Endodermal cell (in vitro differentiated cells): ENCODE measurements around the gene DVL1. TPM values are rescaled to one million over a fixed set of nuclear protein-coding genes. Genes with fewer than 3 reads are reported as not detected.

Experiments used
- DNase-seq: peaks from one replicate; pipeline ENCODE4 v3.0.0-alpha.2; 2017
- H3K27ac ChIP-seq: 2 replicates; pipeline ENCODE4 v1.5.1; 2013; ENCODE audit warnings: mild to moderate bottlenecking, low read depth, low read length, moderate library complexity
- H3K27me3 ChIP-seq: 2 replicates; pipeline ENCODE4 v1.6.1; 2013; ENCODE audit warnings: mild to moderate bottlenecking, low read length, moderate library complexity; ENCODE audit not compliant: insufficient read depth, control insufficient read depth, poor library complexity, severe bottlenecking
- H3K36me3 ChIP-seq: 2 replicates; pipeline ENCODE4 v1.7.0; 2013; ENCODE audit warnings: mild to moderate bottlenecking, low read length, moderate library complexity; ENCODE audit not compliant: control insufficient read depth, insufficient read depth
- H3K4me1 ChIP-seq: one replicate; pipeline ENCODE4 v1.7.0; 2013; ENCODE audit warnings: low read length; ENCODE audit not compliant: control insufficient read depth, insufficient read depth
- H3K4me3 ChIP-seq: 2 replicates; pipeline ENCODE4 v1.5.1; 2013; ENCODE audit warnings: mild to moderate bottlenecking, low read length, moderate library complexity
- H3K9ac ChIP-seq: 2 replicates; pipeline ENCODE4 v1.6.1; 2013; ENCODE audit warnings: mild to moderate bottlenecking, low read length, moderate library complexity; ENCODE audit not compliant: poor library complexity, severe bottlenecking; ENCODE audit errors: extremely low read depth
- H3K9me3 ChIP-seq: 2 replicates; pipeline ENCODE4 v1.6.1; 2013; ENCODE audit warnings: mild to moderate bottlenecking, low read length, moderate library complexity; ENCODE audit not compliant: control insufficient read depth
- H3K27ac Mint-ChIP-seq: 2 replicates; pipeline ENCODE4 v1.8.0; 2020; ENCODE audit warnings: mixed read lengths
- H3K27me3 Mint-ChIP-seq: 2 replicates; pipeline ENCODE4 v1.8.0; 2021; ENCODE audit warnings: mild to moderate bottlenecking, mixed read lengths; ENCODE audit not compliant: insufficient read depth
- H3K36me3 Mint-ChIP-seq: 2 replicates; pipeline ENCODE4 v1.8.0; 2020; ENCODE audit warnings: low read depth, mixed read lengths
- H3K4me1 Mint-ChIP-seq: 2 replicates; pipeline ENCODE4 v1.8.0; 2020; ENCODE audit warnings: mixed read lengths
- H3K4me3 Mint-ChIP-seq: 2 replicates; pipeline ENCODE4 v1.8.0; 2020; ENCODE audit warnings: mild to moderate bottlenecking, moderate library complexity, mixed read lengths
- H3K9me3 Mint-ChIP-seq: 2 replicates; pipeline ENCODE4 v1.8.0; 2020; ENCODE audit warnings: mild to moderate bottlenecking, mixed read lengths
- WGBS, 2 experiments: methylation state at CpG; one replicate each; pipeline versions ENCODE4 v1.1.5 to v1.1.7; 2013; ENCODE audit warnings: missing lambda C conversion rate in 2 of 2, mixed read lengths in 1 of 2; ENCODE audit not compliant: insufficient coverage in 1 of 2, insufficient read length in 1 of 2; 5-methylcytosine and 5-hydroxymethylcytosine counted together
- total RNA-seq, 2 donors: library from RNA; stranded (reverse); fragmentation: NEBNext Ultra II Directional in 1 of 2; extraction: Animal tissue kit (Norgen Biotek cat#: 25700) in 1 of 2; gene quantifications; 2 replicates in 1 of 2; 3 replicates in 1 of 2; pipeline ENCODE4 v1.2.1, GENCODE V29; 2021
- TF ChIP-seq, protein P1 (sequence below): fragments of 200-600 bp; sonication (generic); conservative IDR thresholded peaks from 2 replicates; pipeline ENCODE4 v1.5.0; 2021; ENCODE audit warnings: antibody characterized with exemption, mild to moderate bottlenecking

The DVL1 gene
- total RNA-seq, 2 donors from 2014 or later: 71.9 to 73.3 TPM

DNA sequence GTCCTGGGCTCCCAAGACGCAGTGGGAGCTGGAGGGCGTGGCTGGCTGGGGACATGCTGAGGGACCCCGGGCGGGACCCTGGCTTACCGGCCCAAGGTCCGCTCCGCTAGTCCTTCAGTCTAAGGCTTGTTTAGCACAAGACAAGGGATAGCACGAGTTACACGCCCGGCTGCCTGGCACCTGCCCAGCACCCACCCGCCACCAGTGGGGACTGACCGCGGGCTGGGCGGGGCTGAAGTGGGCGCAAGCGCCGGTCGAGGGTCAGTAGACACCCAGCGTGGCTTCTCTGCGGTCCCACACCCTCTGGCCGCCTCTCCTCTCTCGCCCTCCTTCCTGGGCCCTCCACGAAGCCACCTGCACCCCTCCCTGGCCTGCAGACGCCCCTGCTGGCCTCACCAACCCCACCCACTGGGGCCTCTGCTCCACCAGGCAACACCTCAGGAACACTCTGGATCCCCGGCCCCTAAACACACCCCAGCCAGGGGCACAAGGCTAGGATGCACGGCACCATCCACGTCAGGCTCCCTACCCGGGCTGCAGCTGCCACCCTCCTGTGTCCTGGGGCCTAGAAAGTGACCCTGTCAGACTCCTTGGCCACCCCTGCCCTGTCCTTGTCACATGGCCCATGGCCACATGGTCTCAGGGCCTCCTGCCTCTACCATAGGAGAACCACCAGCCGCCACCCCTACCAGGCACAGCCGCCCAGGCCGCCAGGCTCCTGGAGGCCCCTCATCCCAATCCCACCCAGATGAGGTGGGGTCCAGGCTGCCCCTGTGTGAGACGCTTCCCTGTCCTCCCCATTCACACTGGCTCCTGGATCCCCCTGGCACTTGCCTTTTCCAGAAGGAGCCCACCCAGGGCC is 12.1 kb downstream of the DVL1 start:
- TF ChIP-seq, protein P1, sequence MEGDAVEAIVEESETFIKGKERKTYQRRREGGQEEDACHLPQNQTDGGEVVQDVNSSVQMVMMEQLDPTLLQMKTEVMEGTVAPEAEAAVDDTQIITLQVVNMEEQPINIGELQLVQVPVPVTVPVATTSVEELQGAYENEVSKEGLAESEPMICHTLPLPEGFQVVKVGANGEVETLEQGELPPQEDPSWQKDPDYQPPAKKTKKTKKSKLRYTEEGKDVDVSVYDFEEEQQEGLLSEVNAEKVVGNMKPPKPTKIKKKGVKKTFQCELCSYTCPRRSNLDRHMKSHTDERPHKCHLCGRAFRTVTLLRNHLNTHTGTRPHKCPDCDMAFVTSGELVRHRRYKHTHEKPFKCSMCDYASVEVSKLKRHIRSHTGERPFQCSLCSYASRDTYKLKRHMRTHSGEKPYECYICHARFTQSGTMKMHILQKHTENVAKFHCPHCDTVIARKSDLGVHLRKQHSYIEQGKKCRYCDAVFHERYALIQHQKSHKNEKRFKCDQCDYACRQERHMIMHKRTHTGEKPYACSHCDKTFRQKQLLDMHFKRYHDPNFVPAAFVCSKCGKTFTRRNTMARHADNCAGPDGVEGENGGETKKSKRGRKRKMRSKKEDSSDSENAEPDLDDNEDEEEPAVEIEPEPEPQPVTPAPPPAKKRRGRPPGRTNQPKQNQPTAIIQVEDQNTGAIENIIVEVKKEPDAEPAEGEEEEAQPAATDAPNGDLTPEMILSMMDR: no peak
- Mint-ChIP-seq H3K9me3 (no peaks in the 10 kb centered on the region), H3K4me3 (no peak overlapping the region), H3K27me3 (no peaks in the 10 kb centered on the region), H3K27ac (no peak overlapping the region), H3K36me3 (peaks cover 24% of the 10 kb centered on the region), H3K4me1 (no peaks in the 10 kb centered on the region)
- no peaks in the 10 kb centered on the region for H3K27me3 ChIP-seq
- peaks cover 19% of the 10 kb centered on the region for H3K36me3 ChIP-seq
- WGBS, 2 experiments: 96 to 98% methylated on average over 24 to 32 of the region's 32 CpGs
- H3K9me3 ChIP-seq: no peaks in the 10 kb centered on the region
- H3K4me1 ChIP-seq: no peaks in the 10 kb centered on the region
- H3K4me3 ChIP-seq: no peak overlapping the region
- H3K9ac ChIP-seq: no peak overlapping the region
- no peak for DNase-seq
- no peak overlapping the region for H3K27ac ChIP-seq

DNA sequence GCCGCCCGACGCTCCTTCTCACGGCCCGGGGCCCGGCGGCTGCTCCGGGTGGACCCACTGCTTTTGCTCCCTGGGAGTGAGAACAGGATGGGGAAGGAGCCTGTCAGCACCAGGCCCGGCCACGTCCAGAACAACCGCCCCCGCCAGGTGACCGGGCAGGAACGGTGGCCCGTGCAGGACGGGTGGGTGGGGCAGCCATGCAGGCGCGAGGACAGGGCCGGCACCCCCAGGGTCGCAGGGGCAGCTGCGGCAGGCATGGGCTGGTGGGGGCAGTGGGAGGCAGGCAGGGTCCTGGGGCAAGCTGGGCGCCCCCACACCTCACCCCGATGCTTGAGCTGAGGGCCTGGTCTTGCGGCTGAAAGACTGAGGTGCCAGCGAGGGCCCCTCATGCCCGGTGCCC is 12.8 kb downstream of the DVL1 start:
- H3K4me3 ChIP-seq: no peak overlapping the region
- no peaks in the 10 kb centered on the region for H3K4me1 ChIP-seq
- no peaks in the 10 kb centered on the region for H3K27me3 ChIP-seq
- H3K36me3 ChIP-seq: peaks cover 18% of the 10 kb centered on the region
- H3K9me3 ChIP-seq: no peaks in the 10 kb centered on the region
- no peaks in the 10 kb centered on the region for H3K9me3 Mint-ChIP-seq
- no peaks in the 10 kb centered on the region for H3K27me3 Mint-ChIP-seq
- H3K27ac Mint-ChIP-seq: no peak overlapping the region
- TF ChIP-seq, protein P1: no peak
- H3K4me1 Mint-ChIP-seq: no peaks in the 10 kb centered on the region
- H3K27ac ChIP-seq: no peak overlapping the region
- H3K9ac ChIP-seq: no peak overlapping the region
- WGBS, 2 experiments: 95 to 97% methylated on average over 4 to 26 of the region's 26 CpGs
- no peak overlapping the region for H3K4me3 Mint-ChIP-seq
- H3K36me3 Mint-ChIP-seq: peaks cover 24% of the 10 kb centered on the region
- no peak for DNase-seq

DNA sequence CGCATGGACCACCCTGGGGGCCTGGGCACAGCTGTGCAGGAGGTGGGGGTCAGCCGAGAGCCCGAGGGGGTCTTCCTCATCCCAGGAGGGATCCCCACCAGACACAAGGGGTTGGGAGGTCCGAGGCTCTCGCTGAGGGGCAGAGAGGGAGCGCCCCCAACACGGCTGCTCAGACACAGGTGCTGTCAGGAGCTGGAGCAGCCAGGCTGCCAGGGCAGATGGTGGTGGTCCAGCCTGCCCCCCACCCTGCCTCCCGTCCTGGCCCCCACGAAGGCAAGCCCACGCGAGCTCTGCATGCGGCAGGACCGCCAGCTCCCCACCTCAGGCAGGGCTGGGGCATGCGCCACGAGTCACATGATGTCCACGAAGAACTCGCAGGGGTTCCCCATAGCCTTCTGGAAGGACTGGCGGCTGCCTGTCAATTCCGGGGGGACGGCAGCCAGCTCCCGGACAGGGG is 13.4 kb downstream of the DVL1 start:
- Histone ChIP-seq H3K36me3 (peaks cover 12% of the 10 kb centered on the region), H3K9ac (no peak overlapping the region), H3K9me3 (no peaks in the 10 kb centered on the region), H3K27ac (no peak overlapping the region), H3K4me3 (no peak overlapping the region), H3K27me3 (no peaks in the 10 kb centered on the region), H3K4me1 (no peaks in the 10 kb centered on the region)
- DNase-seq: no peak
- no peaks in the 10 kb centered on the region for H3K27me3 Mint-ChIP-seq
- no peak overlapping the region for H3K4me3 Mint-ChIP-seq
- 95 to 96% methylated on average over 10 to 21 of the region's 21 CpGs for WGBS, 2 experiments
- TF ChIP-seq, protein P1: no peak
- peaks cover 18% of the 10 kb centered on the region for H3K36me3 Mint-ChIP-seq
- H3K27ac Mint-ChIP-seq: no peak overlapping the region
- no peaks in the 10 kb centered on the region for H3K4me1 Mint-ChIP-seq
- no peaks in the 10 kb centered on the region for H3K9me3 Mint-ChIP-seq
